Measurements from ENCODE around the gene CXCL14.

GRCh38 chr5:135584918-135585317 is 6.1 kb upstream of the CXCL14 start:
- TF ChIP-seq POLR2A (IDR thresholded peaks at IDR 0.05) (no peak), CTCF (IDR thresholded peaks at IDR 0.05) (no peak), POLR2AphosphoS5 (IDR thresholded peaks at IDR 0.05; ENCODE audit: insufficient read depth in 1 of 2, low read depth in 1 of 2) (no peak)
